GM23248 (cell line): ENCODE results near the gene SYT2. TPM values are rescaled to one million over a fixed set of nuclear protein-coding genes. Genes with fewer than 3 reads are reported as not detected.
"Not testable (repeated sequence)": the region's sequence is repeated elsewhere in the genome, so short reads cannot be mapped to it uniquely, and the experiment has no call there.

Experiments used
- DNase-seq: peaks from one replicate; pipeline ENCODE4 v3.0.0-alpha.2; 2015
- H2AFZ ChIP-seq: fragments of 200-600 bp; sonication (generic); 2 replicates; pipeline ENCODE4 v1.6.1; 2016; ENCODE audit warnings: antibody characterized with exemption
- H3F3A ChIP-seq: fragments of 200-600 bp; sonication (generic); 2 replicates; pipeline ENCODE4 v1.6.1; 2016; ENCODE audit warnings: mild to moderate bottlenecking, antibody characterized with exemption, mixed run types; ENCODE audit not compliant: insufficient read depth
- H3K27ac ChIP-seq: fragments of 200-600 bp; sonication (generic); 2 replicates; pipeline ENCODE4 v1.5.1; 2016; ENCODE audit warnings: mild to moderate bottlenecking
- H3K27me3 ChIP-seq: fragments of 200-600 bp; sonication (generic); replicated peaks from 2 replicates; pipeline ENCODE4 v1.6.1; 2016; ENCODE audit warnings: mild to moderate bottlenecking; ENCODE audit not compliant: insufficient read depth
- H3K36me3 ChIP-seq: fragments of 200-600 bp; sonication (generic); 2 replicates; pipeline ENCODE4 v1.6.1; 2016; ENCODE audit warnings: low read depth, mild to moderate bottlenecking
- H3K4me1 ChIP-seq: fragments of 200-600 bp; sonication (generic); 2 replicates; pipeline ENCODE4 v1.6.1; 2016; ENCODE audit warnings: mild to moderate bottlenecking; ENCODE audit not compliant: insufficient read depth
- H3K4me2 ChIP-seq: fragments of 200-600 bp; sonication (generic); one replicate; pipeline ENCODE4 v1.6.1; 2016; ENCODE audit warnings: mild to moderate bottlenecking; ENCODE audit not compliant: unreplicated experiment
- H3K4me3 ChIP-seq: fragments of 200-600 bp; sonication (generic); 2 replicates; pipeline ENCODE4 v1.5.1; 2016; ENCODE audit warnings: mild to moderate bottlenecking
- H3K79me2 ChIP-seq: fragments of 200-600 bp; sonication (generic); 2 replicates; pipeline ENCODE4 v1.6.1; 2016; ENCODE audit warnings: mild to moderate bottlenecking; ENCODE audit not compliant: insufficient read depth
- H3K9ac ChIP-seq: fragments of 200-600 bp; sonication (generic); 2 replicates; pipeline ENCODE4 v1.6.1; 2016; ENCODE audit warnings: mild to moderate bottlenecking
- H3K9me2 ChIP-seq: fragments of 200-600 bp; sonication (generic); 2 replicates; pipeline ENCODE4 v1.6.1; 2016; ENCODE audit warnings: mixed run types, mild to moderate bottlenecking, moderate library complexity; ENCODE audit not compliant: insufficient read depth
- H3K9me3 ChIP-seq: fragments of 200-600 bp; sonication (generic); one replicate; pipeline ENCODE4 v1.6.1; 2017; ENCODE audit warnings: low read depth
- H4K20me1 ChIP-seq: fragments of 200-600 bp; sonication (generic); 2 replicates; pipeline ENCODE4 v1.6.0; 2016; ENCODE audit not compliant: insufficient read depth
- EZH2 ChIP-seq: fragments of 200-600 bp; sonication (generic); IDR thresholded peaks from 2 replicates; pipeline ENCODE4 v1.6.1; 2018; ENCODE audit warnings: antibody characterized with exemption, mild to moderate bottlenecking; ENCODE audit not compliant: insufficient read depth, poor library complexity, severe bottlenecking
- EZH2phosphoT487 ChIP-seq: fragments of 200-600 bp; sonication (generic); IDR thresholded peaks from 2 replicates; pipeline ENCODE4 v1.6.1; 2018; ENCODE audit warnings: antibody characterized with exemption, moderate library complexity, mild to moderate bottlenecking, low read depth; ENCODE audit not compliant: insufficient read depth
- WGBS, 2 experiments: methylation state at CpG; one replicate each; pipeline ENCODE4 v1.1.6; 2015 to 2017; ENCODE audit warnings: low lambda C conversion rate in 2 of 2, low coverage in 1 of 2; ENCODE audit errors: missing lambda C conversion rate in 2 of 2; 5-methylcytosine and 5-hydroxymethylcytosine counted together
- in situ Hi-C: fragments of 300-500 bp; cut with MboI; formaldehyde crosslinking; loops from 2 replicates; pipeline ENCODE4 v1.15.0; 2020
- polyA plus RNA-seq: library from polyadenylated mRNA; unstranded; fragments of >200 nt; fragmentation: Nextera tagmentation; extraction: Ambion mirVana; gene quantifications from 2 replicates; pipeline ENCODE4 v1.2.1, GENCODE V29; 2016
- total RNA-seq: library from RNA; depleted of rRNA; stranded (reverse); fragments of >200 nt; shearing (Covaris generic); gene quantifications from 2 replicates; pipeline ENCODE4 v1.2.3, GENCODE V29; 2014

The SYT2 gene
- total and polyA plus RNA-seq, 2 experiments from 2014 or later = 0.05 TPM; not detected in 1

DNA sequence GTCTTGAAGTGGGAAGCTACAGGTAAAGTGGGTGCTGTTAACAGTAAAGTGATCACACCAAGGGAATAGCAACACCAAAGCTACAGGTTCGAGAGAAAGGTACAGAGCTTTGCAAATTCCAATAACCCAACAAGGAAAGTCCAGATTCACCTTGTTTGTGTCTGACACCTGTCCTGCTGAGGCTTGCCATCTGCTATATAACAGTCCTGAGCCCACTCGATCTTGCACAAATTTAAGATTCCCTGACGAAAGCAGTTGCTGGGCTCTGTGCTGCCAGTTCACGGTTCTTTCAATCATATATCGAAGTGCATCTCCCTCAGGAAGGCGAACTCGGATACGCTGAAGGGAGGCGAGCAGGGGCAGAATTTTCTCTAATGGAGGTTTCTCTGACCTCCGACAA is 23.0 kb upstream of the SYT2 start:
- H3K4me1 ChIP-seq = no peaks in the 10 kb centered on the region
- H3K4me2 ChIP-seq = no peak overlapping the region
- no peaks in the 10 kb centered on the region for H3K9me3 ChIP-seq
- H2AFZ ChIP-seq = no peak overlapping the region
- TF ChIP-seq EZH2phosphoT487 (no peak), EZH2 (no peak)
- in situ Hi-C loops = no loop called here
- H3F3A ChIP-seq = peaks cover 48% of the 10 kb centered on the region
- H3K79me2 ChIP-seq = peaks cover 16% of the 10 kb centered on the region; the same call in 1 of the 2 replicates
- no peaks in the 10 kb centered on the region for H3K27me3 ChIP-seq
- no peak overlapping the region for H3K27ac ChIP-seq
- no peak overlapping the region for H3K9ac ChIP-seq
- no peak overlapping the region for H3K4me3 ChIP-seq
- no peaks in the 10 kb centered on the region for H3K9me2 ChIP-seq
- 88 to 93% methylated on average over 10 of the region's 10 CpGs for WGBS, 2 experiments
- peaks cover 99% of the 10 kb centered on the region for H3K36me3 ChIP-seq
- no peaks in the 10 kb centered on the region for H4K20me1 ChIP-seq
- DNase-seq = no peak

- Histone ChIP-seq H3K9me3 (no peaks in the 10 kb centered on the region), H3K79me2 (peaks cover 9% of the 10 kb centered on the region; the same call in 1 of the 2 replicates), H3K27me3 (no peaks in the 10 kb centered on the region), H3K4me1 (no peaks in the 10 kb centered on the region), H3F3A (peaks cover 68% of the 10 kb centered on the region), H3K4me2 (no peak overlapping the region), H4K20me1 (peaks cover 7% of the 10 kb centered on the region), H3K27ac (no peak overlapping the region), H2AFZ (no peak overlapping the region), H3K36me3 (peaks cover 89% of the 10 kb centered on the region), H3K9ac (no peak overlapping the region), H3K4me3 (no peak overlapping the region), H3K9me2 (no peaks in the 10 kb centered on the region)
- in situ Hi-C loops = no loop called here
- TF ChIP-seq EZH2phosphoT487 = no peak
- TF ChIP-seq EZH2 = no peak
- WGBS, 2 experiments = 90 to 93% methylated on average over 4 of the region's 4 CpGs
- no peak for DNase-seq
Observed at GRCh38 chr1:202728951-202729350, 18.7 kb upstream of the SYT2 start.

DNA sequence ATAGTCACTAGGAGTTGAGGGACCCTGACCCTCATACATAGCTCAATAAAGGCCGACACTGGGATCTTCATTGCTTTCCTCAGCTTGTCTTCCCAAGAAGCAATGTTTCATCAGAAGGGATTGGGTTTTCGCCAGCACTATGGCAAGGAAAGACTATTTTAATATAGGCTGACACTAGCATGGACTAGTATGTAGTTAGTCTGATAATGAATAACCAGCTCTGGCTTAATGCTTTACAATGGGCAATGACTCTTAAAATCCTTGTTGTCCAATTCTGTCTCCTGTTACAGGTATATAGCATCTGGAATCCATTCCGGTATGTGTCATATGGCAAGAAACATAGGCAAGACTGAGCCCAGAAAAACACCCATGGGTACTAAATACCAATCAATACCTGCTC is 15.3 kb upstream of the SYT2 start:
- no peaks in the 10 kb centered on the region for H3K79me2 ChIP-seq
- in situ Hi-C loops = no loop called here
- TF ChIP-seq EZH2 (no peak), EZH2phosphoT487 (no peak)
- no peaks in the 10 kb centered on the region for H3K9me2 ChIP-seq
- H3K4me2 ChIP-seq = no peak overlapping the region
- no peak overlapping the region for H2AFZ ChIP-seq
- peaks cover 81% of the 10 kb centered on the region for H3F3A ChIP-seq
- H3K4me3 ChIP-seq = no peak overlapping the region
- no peak overlapping the region for H3K9ac ChIP-seq
- H3K4me1 ChIP-seq = no peaks in the 10 kb centered on the region
- no peak overlapping the region for H3K27ac ChIP-seq
- H3K36me3 ChIP-seq = peaks cover 60% of the 10 kb centered on the region
- H4K20me1 ChIP-seq = peaks cover 7% of the 10 kb centered on the region
- H3K27me3 ChIP-seq = no peaks in the 10 kb centered on the region
- H3K9me3 ChIP-seq = no peaks in the 10 kb centered on the region
- DNase-seq = no peak
- 98% methylated on average over 3 of the region's 3 CpGs for WGBS, 2 experiments

GRCh38 chr1:202723708-202724107 is 13.5 kb upstream of the SYT2 start:
- Histone ChIP-seq H3K4me2 (no peak overlapping the region), H3F3A (peaks cover 74% of the 10 kb centered on the region), H3K36me3 (peaks cover 42% of the 10 kb centered on the region), H3K9me3 (no peaks in the 10 kb centered on the region), H4K20me1 (peaks cover 7% of the 10 kb centered on the region), H3K27ac (no peak overlapping the region), H3K79me2 (no peaks in the 10 kb centered on the region), H3K27me3 (no peaks in the 10 kb centered on the region), H3K9ac (no peak overlapping the region), H3K4me3 (no peak overlapping the region), H2AFZ (no peak overlapping the region), H3K4me1 (no peaks in the 10 kb centered on the region), H3K9me2 (no peaks in the 10 kb centered on the region)
- in situ Hi-C loops = no loop called here
- no peak for TF ChIP-seq EZH2phosphoT487
- no peak for TF ChIP-seq EZH2
- WGBS, 2 experiments = 84 to 88% methylated on average over 7 of the region's 7 CpGs
- DNase-seq = no peak

- H3K9ac ChIP-seq, H3K27me3 ChIP-seq, H3K9me3 ChIP-seq, H4K20me1 ChIP-seq, H3K27ac ChIP-seq, DNase-seq, H2AFZ ChIP-seq, in situ Hi-C loops, H3K4me3 ChIP-seq, H3K4me2 ChIP-seq, H3K79me2 ChIP-seq, H3K9me2 ChIP-seq, H3K4me1 ChIP-seq: not testable (repeated sequence)
- H3F3A ChIP-seq = peaks cover 67% of the 10 kb centered on the region
- peaks cover 35% of the 10 kb centered on the region for H3K36me3 ChIP-seq
- 81 to 86% methylated on average over 6 of the region's 6 CpGs for WGBS, 2 experiments
Observed at GRCh38 chr1:202723046-202723445, 12.8 kb upstream of the SYT2 start.
